HG02623 (cell line): ENCODE results near the gene FBLN5.
"Not testable (repeated sequence)": the region's sequence is repeated elsewhere in the genome, so short reads cannot be mapped to it uniquely, and the experiment has no call there.

ENCODE experiments used
- ATAC-seq: cut with Tn5 transposase; IDR thresholded peaks from one replicate; pipeline ENCODE4 v1.9.1; 2021; ENCODE audit warnings: moderate library complexity; ENCODE audit not compliant: unreplicated experiment

The FBLN5 gene

DNA sequence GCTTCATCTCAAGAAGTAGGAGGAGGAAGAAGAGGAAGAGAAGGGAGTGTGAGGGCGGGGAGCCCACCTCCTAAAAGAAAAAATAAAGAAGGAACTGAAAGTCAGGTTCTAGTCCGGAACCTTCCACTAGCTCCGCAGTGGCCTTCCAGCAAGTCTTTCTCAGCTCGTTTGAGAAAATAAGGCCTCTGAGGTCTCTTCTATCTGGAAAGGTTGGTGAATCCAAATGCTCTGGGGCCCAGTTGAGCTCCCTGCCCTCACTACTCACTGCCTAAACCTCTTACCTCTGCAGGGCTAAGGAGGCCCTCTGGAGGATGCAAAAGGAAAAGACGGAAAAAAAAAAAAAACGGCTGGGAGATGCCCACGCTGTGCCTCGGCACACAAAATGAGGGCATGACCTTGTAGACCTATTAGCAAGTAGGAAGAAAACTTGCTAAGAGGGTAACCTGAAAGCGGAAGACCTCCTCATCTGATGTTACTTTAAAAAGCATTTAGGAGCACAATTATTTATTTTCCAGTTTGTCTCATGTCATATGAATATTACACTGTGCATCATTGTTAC lies 35.9 kb downstream of the FBLN5 start:
- no peak for ATAC-seq

DNA sequence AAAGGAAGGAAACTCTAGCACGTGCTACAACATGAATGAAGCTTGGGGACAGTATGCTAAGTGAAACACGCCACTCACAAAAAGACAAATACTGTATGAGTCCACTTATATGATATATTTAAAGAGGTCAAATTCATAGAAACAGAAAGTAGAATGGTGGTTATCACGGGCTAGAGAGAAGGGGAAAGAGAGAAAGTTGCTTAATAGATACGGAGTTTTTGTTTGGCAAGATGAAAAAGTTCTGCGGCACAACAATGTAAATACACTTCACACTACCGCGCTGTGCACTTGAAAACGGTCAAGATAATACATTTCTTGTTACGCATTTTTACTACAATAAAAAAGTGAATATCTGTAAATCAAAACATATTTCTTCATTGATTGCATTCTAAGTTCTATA lies 37.3 kb downstream of the FBLN5 start:
- no peak for ATAC-seq

DNA sequence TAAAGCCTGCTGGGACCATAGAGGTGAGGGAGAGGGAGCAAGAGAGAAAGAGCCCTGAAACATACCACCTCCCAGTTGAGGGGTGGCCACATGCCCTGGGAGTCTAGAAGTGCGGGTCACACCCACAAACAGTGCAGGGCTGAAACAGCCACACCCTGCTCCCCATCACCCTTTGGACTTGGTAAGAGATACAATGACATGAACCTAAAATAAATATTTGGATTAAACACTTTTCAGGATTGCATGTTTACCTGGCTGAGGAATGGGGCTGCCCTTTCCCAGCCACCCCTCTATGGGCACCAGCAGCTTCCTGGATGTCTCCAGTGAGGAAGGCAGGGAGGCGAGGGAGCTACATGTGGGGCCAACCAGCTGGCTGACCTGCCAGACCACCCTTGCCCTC lies 41.1 kb downstream of the FBLN5 start:
- ATAC-seq = no peak

DNA sequence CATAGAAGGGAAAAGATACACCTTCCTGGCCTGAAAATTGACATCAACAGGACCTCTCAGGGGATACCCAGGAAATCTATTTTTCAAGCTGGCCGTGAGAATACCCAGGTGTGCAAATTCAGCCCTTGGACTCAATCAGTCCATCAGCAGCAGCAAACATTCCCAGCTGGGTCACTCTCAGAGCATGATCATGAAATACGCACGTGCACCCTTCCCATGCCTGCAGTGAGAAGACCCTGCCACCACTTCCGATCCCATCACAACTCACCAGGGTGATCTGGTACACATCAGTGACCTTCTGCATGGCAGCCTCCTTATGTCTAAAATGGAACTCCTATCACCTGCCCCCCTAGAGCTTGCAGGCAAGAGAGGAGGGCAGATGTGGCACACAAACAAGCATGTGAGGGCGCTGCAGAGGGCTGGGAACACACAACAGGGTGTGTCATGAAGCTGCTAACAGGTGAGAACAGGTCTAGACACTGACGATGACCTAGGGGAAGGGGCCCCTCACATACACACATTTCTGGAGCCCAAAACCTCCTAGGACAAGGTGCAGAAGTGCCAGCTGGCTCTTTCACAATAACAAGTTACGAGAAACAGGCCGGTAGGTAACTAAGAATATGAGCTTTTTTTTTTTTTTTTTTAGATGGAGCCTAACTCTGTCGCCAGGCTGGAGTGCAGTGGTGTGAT lies 42.4 kb downstream of the FBLN5 start:
- ATAC-seq = no peak

DNA sequence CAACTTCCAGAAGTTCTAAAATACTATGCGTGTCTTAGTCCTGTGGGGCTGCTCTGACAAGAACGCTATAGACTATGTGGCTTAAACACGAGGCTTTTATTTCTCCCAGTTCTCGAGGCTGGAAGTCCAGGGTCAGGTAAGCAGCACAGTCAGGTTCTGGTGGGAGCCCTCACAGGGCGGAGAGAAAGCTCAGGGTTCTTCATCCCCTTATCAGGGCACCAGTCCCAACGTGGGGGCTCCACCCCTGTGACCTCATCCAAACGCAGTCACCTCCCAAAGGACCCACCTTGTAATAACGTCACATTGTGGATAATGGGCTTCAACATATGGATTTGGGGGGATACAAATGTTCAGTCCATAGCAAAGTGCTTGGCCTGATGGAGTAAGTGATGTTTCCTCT lies 43.0 kb downstream of the FBLN5 start:
- ATAC-seq = no peak

DNA sequence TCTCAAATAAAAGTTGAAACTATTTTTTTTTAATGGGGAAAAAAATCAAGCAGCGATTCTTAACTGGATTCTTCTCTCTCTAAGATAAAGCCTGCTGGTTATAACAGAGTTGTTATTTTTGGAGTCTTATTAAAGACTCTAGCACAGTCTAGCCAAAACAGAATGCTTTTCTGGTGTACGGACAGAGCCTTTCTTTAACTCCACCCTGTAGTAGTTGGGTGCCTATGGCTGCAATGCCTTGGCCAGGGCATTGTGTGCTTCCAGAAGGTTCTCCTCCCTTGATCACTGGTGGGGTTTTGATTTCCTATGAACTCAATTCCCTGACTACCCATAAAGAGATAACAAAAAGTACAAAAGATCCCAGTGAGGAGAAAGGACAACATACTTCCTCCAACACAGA lies 44.4 kb downstream of the FBLN5 start:
- no peak for ATAC-seq

DNA sequence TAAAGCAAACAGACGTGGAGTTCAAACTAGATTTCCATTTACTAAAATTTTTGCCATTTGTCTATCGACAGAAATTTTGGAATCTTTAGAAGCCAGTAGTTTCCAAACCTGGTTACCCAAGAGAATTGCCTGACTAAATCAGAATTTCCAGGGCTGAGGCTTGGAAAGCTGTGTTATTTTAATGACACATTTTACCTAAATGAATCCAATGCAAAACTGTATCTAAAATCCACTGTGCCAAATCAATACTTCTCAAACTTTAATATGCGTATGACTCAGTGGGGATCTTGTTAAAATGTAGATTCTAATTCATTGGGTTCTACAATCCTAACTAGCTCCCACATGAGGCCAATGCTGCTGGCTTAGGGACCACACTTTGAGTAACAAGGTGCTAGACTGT lies 45.2 kb downstream of the FBLN5 start:
- ATAC-seq = no peak

DNA sequence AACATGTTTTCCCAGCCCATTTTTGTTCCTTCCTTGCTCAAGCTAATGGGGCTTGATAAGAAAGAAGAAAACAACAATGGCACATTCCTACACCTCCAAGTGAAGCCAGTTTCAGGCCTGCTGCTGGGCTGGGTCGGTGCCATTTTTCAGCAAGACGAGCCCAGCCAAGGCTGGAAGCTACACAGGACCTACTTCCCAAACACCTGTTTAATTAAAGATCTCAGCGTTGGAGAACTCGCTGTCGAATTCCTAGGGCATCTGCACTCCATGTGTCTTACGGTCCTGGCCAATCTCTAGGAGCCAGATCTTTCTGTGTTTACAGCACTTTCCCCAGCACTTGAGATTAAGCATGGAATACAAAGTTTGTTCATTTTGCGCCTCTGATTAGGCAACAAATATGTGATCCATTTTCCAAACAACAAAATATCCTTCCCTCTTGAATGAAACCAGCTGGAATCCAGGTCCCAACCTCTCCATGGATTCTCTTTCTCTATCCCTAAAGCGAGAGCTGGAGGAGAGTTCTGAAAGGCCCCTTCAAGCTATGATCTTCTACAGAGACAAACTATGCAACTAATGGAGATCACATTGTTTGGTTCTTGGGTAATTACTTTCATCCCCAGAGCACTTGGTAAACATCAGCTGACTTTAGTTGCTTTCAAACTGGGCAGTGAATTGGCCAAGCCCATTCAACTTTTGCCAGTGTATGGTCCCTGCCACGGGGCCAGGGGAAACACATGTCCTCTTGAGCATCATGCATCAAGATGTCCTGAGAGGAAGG lies 45.9 kb downstream of the FBLN5 start:
- no peak for ATAC-seq

DNA sequence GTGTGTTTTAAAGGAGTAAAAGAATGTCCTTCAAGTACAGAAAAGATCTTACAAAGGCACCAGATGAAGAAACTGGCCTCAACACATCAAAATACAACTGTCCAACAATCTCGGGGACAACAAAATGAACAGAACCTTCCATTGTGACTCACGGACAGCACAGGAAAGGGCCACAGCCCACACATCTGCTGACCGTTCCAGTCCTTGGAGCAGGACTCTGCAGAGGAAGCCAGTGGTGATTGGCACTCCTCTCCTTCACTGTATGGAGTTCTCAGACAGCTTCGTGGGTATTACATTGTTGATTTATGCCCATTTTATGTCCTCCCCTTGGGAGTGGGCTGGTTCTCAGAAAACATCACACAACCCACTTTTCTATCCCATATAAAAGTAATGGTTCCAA lies 47.7 kb downstream of the FBLN5 start:
- ATAC-seq = no peak

DNA sequence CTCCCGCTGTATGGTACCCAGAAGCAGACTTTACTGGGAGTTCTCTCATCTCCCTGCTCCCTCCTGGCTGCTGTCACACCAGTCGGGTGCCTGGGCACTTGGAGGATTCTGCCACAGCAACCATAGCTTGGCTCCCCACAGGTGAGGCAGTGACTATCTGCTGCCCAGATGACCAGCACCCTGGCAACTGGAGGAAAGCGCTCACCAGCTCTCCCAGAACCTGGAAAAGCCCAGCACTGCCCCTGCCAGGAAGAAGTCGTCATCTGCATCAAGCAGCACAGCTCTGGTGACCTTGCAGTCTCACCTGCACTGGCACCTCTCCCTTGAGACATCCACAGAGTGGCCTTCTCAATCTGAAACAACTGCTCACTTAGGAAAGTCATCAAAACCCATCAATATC lies 48.3 kb downstream of the FBLN5 start:
- ATAC-seq = no peak

DNA sequence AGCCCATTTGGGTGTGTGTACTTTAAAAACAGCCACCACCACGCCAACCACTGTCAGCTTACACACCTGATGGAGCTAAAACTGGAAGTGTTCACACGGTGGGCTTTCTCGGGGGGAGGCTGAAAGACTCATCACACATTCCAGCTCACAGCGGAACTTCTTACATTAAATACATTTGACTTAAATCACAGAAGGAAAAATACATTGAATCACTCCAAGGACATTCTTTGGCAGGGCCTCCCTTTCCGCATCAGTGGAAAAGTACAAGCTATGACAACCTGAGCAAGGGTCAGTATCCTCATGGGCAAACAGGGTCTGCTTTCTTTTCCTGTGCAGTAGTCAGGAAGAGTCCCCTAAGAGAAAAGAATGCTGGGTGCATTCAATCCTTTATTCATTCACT lies 49.1 kb downstream of the FBLN5 start:
- ATAC-seq = no peak

DNA sequence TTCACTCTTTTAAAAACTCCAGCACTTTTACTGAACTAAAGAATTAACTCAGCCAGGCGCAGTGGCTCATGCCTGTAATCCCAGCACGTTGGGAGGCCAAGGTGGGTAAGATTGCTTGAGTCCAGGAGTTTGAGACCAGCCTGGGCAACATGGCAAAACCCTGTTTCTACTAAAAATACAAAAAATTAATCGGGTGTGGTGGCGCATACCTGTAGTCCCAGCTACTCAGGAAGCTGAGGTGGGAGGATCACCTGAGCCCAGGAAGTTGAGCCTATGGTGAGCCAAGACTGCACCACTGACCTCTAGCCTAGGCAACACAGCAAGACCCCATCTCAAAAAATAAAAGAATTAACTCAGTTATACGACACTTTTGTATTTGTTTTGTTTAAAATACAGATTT lies 49.8 kb downstream of the FBLN5 start:
- ATAC-seq = not testable (repeated sequence)

DNA sequence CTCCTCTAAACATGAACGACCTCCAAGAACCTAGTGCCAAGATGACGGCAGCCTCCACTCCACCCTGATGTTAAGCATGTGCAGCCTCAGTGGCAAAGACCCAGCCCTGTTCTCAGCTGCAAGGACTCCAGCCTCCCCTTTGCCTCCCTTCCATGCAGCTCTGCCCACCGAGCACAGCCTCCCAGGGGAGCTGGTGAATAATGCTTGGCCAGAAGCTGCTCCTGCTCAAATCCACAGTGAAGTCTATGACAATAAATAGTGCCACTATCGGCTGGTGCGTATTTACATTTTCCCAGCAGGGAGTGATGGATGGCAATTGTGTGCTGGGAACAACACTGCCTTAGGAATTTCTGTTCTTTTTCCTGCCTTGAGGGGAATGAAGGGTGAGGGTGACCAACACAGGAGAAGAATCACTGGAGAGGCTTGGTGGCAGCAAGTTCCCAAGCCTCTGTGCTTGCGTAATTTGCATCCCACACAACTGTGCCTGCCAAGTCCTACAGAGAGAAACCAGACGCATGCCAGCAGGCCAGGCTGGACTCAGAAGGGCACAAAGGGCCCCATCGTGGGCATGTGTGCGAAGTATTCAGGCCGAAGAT lies 50.3 kb downstream of the FBLN5 start:
- ATAC-seq = no peak

DNA sequence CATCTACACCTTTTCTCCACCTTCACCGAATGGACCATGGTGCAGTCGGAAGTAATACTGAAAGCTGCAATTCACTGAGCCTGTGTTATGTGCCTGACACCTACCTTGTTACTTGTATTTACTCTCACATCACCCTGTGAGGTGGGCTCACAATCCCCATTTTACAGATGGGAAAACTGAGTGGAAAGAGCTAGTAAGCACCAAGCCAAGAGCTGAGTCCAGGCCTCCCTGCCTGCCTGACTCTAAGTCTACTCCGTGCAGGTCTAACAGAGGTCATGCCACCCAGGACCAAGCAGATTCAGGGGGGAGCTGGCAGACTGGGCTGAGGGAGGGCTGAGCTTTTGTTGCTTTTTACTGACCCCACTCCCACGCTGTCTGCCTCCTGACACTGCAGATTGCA lies 51.1 kb downstream of the FBLN5 start:
- no peak for ATAC-seq

DNA sequence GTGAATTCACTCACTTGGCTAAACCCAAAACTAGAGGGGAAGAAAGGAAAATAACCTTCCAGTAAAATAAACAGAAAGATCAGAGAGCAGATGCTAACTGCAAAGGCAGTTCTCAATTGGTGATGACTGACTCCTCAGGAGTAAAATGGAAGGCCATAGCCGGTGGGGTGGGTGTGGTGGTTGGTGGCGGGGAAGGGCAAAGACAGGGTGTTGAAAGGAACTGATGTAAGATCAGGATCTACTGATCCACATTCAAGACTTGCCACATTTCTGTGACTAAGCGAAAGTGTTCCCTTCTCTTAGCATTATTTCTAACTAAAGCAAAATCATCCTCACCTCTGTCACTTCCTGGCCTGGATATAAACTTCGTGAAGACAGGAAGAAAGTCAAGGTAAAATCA lies 53.8 kb downstream of the FBLN5 start:
- no peak for ATAC-seq

DNA sequence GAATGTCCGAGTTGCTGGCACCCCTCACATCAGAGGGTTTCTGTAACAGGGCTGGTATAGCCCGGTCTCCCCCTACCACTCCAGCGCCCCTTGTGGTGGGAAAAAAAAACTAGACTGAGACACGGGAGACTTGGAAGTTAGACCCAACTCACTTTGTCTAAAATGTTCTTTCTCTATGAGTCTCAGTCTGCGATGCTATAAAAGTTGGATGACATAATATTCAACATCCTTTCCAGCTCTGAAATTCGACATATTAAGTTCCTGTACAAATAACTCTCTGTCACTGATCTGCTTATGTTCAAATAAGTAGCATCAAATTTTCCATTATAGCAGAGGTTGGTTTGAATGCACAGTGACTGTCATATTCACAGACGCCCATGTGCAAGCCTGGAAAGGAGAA lies 54.5 kb downstream of the FBLN5 start:
- no peak for ATAC-seq

DNA sequence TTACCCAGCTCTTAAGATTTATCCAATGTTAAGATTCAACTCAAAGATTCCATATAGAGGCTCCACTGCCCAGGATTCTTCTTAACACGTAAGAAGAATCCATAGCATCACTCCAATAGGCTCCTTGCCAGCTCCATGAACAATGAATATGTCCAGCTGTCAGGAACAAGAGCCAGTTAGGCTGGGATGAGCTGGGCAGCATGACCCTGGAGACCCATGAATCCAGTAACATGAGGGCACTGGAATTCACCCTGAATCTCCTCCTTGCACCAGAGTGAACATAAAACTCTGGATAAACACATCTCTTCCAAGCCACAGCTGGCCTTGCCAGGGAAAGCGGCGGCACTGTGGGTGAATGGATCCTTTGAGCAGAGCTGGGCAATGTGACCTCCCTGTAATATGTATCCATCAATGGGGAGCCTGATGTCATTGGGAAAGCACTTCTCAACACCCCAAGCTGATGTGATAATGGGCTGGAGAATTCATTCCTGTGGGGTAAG lies 55.7 kb downstream of the FBLN5 start:
- no peak for ATAC-seq

DNA sequence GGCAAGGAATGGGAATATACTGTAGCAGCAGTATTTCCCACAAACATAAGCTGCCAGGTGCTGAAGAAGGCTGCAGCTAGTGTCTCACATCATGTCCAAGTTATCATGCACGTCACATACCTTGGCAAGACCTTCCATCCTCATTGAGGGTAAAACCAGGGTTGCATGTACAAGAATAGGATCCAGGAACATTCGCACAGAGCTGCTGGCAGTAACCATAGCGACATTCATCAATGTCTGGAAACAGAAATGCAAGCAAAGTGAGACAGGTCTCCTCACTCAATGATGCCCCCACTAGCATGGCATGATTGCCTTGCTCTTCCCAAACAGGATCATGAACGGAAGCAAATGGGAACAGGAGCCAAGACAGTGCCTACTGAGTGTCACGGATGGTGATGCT lies 56.4 kb downstream of the FBLN5 start:
- no peak for ATAC-seq

DNA sequence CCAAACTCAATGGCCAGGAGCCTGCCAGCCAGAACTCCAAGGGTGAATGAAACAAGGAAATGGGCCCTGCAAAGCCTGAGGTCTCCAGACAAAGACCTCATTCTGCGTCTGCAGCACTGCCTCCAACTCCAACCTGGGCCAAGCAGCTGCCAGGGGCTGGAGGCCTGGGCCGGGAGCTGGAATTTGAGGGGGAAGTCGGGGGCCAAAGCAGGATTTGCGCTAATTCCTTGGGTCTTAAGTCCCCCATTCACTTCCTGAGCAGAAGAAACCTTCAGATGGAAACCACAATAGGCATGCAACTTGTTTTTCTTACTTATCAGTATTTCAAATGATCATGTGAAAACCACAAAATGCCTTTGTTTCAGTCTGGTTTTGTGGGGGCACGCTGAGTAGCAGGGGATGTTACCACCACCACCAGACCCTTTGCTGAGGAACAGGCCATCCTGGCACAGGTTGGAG lies 57.2 kb downstream of the FBLN5 start:
- no peak for ATAC-seq

DNA sequence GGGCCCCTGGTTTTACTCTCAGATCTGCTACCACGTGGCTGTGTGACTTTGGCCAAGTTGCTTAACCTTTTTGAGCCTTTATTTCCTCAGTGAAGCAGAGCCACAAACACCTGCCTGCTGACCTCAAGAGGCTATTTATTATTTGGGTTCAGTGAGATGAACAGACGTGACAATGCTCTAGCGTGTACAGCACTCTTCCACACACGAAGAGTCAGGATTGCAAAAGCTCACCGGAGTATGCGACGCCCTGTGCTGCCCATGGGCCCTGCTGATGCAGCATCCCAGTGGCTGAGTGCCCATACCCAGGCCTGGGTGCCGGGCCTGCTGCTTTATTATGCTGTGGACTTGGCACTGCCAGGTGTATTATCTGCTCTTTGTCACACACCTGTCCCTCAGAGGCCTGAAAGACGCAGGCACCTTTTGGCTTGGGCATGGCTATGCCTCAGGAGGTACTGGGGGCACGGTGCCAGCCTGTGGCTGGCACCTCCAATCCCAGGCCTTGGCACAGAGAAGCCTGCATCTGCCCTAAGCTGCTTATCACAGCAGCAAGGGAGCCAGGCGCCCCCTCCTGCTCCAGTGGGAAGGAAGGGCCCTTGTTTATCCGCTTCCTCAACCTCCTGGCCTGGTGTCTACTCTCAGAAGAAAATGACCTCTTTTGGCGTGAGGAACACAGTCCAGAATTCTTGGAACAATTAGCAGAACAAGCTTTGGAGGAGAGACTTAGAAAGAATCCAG lies 57.9 kb downstream of the FBLN5 start:
- ATAC-seq = no peak
